ENCODE measurements around the gene TRIM52. TPM values are rescaled to one million over a fixed set of nuclear protein-coding genes. Genes with fewer than 3 reads are reported as not detected.
A peak's percentile ranks its signal among the peaks of the same experiment; 100 is the strongest.

Gene TRIM52
- total and polyA plus RNA-seq, 9 of the 15 experiments (the other 6 are each of a cell fraction or from before 2014, with no cell fraction given), result 3.3 to 21.9 (median 13.5) TPM

DNA sequence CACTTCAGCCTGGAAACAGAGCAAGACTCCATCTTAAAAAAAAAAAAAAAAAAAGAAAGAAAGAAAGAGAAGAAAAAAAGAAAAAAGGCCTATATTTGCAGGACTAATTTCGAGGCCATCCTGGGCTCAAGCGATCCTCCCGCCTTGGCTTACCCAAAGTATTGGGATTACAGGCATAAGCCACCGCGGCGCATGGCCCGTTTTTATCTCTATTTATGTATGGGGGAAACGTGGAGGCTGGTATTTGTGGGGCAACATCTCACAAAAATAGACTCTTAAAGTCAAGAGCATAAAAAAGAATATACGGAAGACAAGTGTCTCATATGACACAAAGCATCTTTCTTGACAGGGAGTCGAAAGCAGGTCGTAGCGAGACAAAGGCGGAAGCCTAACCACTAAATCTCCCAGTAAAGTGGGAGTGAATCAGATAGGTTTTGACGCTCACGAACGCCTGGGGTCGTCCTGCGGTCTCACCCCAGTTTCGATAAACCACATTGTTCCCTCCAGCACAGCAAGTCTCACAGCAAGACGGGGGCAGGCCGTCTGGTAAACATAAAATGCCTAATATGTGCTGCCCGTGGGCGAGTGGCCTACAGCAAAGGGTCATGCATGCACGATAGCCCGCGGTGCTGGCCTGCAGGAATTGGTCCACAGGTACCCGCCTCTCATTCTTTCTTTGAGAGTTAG is 39.7 kb downstream of the TRIM52 start (continued):
- TF ChIP-seq MYNN (IDR thresholded peaks at IDR 0.05), result no peak
- no peak for TF ChIP-seq MYNN (CRISPR knock-in tag; IDR thresholded peaks at IDR 0.05)
- TF ChIP-seq, protein P1, sequence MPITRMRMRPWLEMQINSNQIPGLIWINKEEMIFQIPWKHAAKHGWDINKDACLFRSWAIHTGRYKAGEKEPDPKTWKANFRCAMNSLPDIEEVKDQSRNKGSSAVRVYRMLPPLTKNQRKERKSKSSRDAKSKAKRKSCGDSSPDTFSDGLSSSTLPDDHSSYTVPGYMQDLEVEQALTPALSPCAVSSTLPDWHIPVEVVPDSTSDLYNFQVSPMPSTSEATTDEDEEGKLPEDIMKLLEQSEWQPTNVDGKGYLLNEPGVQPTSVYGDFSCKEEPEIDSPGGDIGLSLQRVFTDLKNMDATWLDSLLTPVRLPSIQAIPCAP (CRISPR knock-in tag; IDR thresholded peaks at IDR 0.05; ENCODE audit: borderline replicate concordance), result 0 out of 2 replicates have a peak, but pooled peaks have one; percentile 18
- TF ChIP-seq GABPB2 (CRISPR knock-in tag; conservative IDR thresholded peaks at IDR 0.05), result no peak
- TF ChIP-seq, protein P2, sequence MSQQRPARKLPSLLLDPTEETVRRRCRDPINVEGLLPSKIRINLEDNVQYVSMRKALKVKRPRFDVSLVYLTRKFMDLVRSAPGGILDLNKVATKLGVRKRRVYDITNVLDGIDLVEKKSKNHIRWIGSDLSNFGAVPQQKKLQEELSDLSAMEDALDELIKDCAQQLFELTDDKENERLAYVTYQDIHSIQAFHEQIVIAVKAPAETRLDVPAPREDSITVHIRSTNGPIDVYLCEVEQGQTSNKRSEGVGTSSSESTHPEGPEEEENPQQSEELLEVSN (IDR thresholded peaks at IDR 0.05; ENCODE audit: borderline replicate concordance in 1 of 2, extremely low read depth in 1 of 2, insufficient read depth in 1 of 2, insufficient read length in 1 of 2, low read depth in 1 of 2, low read length in 1 of 2, poor library complexity in 1 of 2, severe bottlenecking in 1 of 2), result peak; percentile 22 to 38
- TF ChIP-seq ZKSCAN8 (CRISPR knock-in tag; IDR thresholded peaks at IDR 0.05), result peak; percentile 97
- TF ChIP-seq KDM1A (IDR thresholded peaks at IDR 0.05), result peak in 1 of 2 experiments; percentile 20; a peak in 1 of 4 replicates
- TF ChIP-seq SIX5 (IDR thresholded peaks at IDR 0.05; ENCODE audit: borderline replicate concordance in 1 of 2, insufficient read depth in 1 of 2, low read depth in 1 of 2, low read length in 2 of 2), result no peak
- TF ChIP-seq, protein P3, sequence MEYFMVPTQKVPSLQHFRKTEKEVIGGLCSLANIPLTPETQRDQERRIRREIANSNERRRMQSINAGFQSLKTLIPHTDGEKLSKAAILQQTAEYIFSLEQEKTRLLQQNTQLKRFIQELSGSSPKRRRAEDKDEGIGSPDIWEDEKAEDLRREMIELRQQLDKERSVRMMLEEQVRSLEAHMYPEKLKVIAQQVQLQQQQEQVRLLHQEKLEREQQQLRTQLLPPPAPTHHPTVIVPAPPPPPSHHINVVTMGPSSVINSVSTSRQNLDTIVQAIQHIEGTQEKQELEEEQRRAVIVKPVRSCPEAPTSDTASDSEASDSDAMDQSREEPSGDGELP (CRISPR knock-in tag; IDR thresholded peaks at IDR 0.05; ENCODE audit: borderline replicate concordance), result peak; percentile 46; the same call in 1 of the 2 replicates
- TF ChIP-seq ZNF316 (IDR thresholded peaks at IDR 0.05), result peak; percentile 38
- 0 out of 2 replicates have a peak, but pooled peaks have one; percentile 18 for TF ChIP-seq SPI1 (IDR thresholded peaks at IDR 0.05; ENCODE audit: borderline replicate concordance, low read depth, low read length)
- 0 out of 2 replicates have a peak, but pooled peaks have one; percentile 7 for TF ChIP-seq ZNF764 (CRISPR knock-in tag; IDR thresholded peaks at IDR 0.05; ENCODE audit: low read depth)
- TF ChIP-seq, protein P4, sequence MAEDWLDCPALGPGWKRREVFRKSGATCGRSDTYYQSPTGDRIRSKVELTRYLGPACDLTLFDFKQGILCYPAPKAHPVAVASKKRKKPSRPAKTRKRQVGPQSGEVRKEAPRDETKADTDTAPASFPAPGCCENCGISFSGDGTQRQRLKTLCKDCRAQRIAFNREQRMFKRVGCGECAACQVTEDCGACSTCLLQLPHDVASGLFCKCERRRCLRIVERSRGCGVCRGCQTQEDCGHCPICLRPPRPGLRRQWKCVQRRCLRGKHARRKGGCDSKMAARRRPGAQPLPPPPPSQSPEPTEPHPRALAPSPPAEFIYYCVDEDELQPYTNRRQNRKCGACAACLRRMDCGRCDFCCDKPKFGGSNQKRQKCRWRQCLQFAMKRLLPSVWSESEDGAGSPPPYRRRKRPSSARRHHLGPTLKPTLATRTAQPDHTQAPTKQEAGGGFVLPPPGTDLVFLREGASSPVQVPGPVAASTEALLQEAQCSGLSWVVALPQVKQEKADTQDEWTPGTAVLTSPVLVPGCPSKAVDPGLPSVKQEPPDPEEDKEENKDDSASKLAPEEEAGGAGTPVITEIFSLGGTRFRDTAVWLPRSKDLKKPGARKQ (CRISPR knock-in tag; IDR thresholded peaks at IDR 0.05), result peak; percentile 78; the same call in 1 of the 2 replicates
- no peak for TF ChIP-seq CBX3 (IDR thresholded peaks at IDR 0.05; ENCODE audit: borderline replicate concordance in 1 of 2, low read length in 2 of 2)
- no peak for TF ChIP-seq KLF16 (IDR thresholded peaks at IDR 0.05)
- no peak for TF ChIP-seq ZNF76 (CRISPR knock-in tag; IDR thresholded peaks at IDR 0.05; ENCODE audit: borderline replicate concordance)
- 0 out of 4 replicates have a peak, but pooled peaks of 1 of the 2 experiments have one; percentile 34 for TF ChIP-seq SRF (CRISPR knock-in tag; IDR thresholded peaks at IDR 0.05)
- 0 out of 2 replicates have a peak, but pooled peaks have one; percentile 4 for TF ChIP-seq POLR2AphosphoS5 (IDR thresholded peaks at IDR 0.05; ENCODE audit: control insufficient read depth, insufficient read depth, low read depth, low read length)
